HepG2 (cell line): ENCODE results near the gene LLGL2. TPM values are rescaled to one million over a fixed set of nuclear protein-coding genes. Genes with fewer than 3 reads are reported as not detected.

ENCODE experiments used
- MAFG ChIP-seq: sonication (generic); formaldehyde crosslinking; IDR thresholded peaks from 2 replicates; pipeline ENCODE4 v1.5.1; 2020; ENCODE audit warnings: mild to moderate bottlenecking, missing genetic modification reagents
- NFIB ChIP-seq: sonication (generic); formaldehyde crosslinking; IDR thresholded peaks from 2 replicates; pipeline ENCODE4 v1.9.0; 2021; ENCODE audit warnings: missing genetic modification reagents, mild to moderate bottlenecking, borderline replicate concordance
- NR2F1 ChIP-seq, 2 experiments: fragments of 450-650 bp in 1 of 2; formaldehyde crosslinking in 1 of 2; IDR thresholded peaks; 2 replicates each; pipeline versions ENCODE4 v1.5.0 to v1.6.1; 2016 to 2020; ENCODE audit warnings: mild to moderate bottlenecking in 1 of 2, missing compliant biosample characterization in 1 of 2, missing genetic modification reagents in 1 of 2, moderate library complexity in 1 of 2
- PITX1 ChIP-seq: sonication (generic); formaldehyde crosslinking; IDR thresholded peaks from 2 replicates; pipeline ENCODE4 v1.5.1; 2020; ENCODE audit warnings: mild to moderate bottlenecking, missing genetic modification reagents
- PLRG1 ChIP-seq: fragments of 450-650 bp; conservative IDR thresholded peaks from 2 replicates; pipeline ENCODE4 v1.6.1; 2016
- SIN3B ChIP-seq: fragments of 150-350 bp; IDR thresholded peaks from 2 replicates; pipeline ENCODE4 v1.6.1; 2014; ENCODE audit warnings: low read length
- SMAD1 ChIP-seq: sonication (generic); formaldehyde crosslinking; IDR thresholded peaks from 2 replicates; pipeline ENCODE4 v1.4.0; 2020; ENCODE audit warnings: missing genetic modification reagents, low read depth, mild to moderate bottlenecking, borderline replicate concordance
- SNAPC4 ChIP-seq: sonication (generic); formaldehyde crosslinking; IDR thresholded peaks from 2 replicates; pipeline ENCODE4 v1.4.0; 2020; ENCODE audit warnings: mild to moderate bottlenecking, missing genetic modification reagents
- SRF ChIP-seq: IDR thresholded peaks from 2 replicates; pipeline ENCODE4 v1.6.1; 2011; ENCODE audit warnings: mild to moderate bottlenecking, low read depth, low read length, moderate library complexity
- TOE1 ChIP-seq: sonication (generic); formaldehyde crosslinking; IDR thresholded peaks from 2 replicates; pipeline ENCODE4 v1.4.0; 2020; ENCODE audit warnings: mild to moderate bottlenecking, missing genetic modification reagents
- ZBTB20 ChIP-seq: sonication (generic); formaldehyde crosslinking; IDR thresholded peaks from 2 replicates; pipeline ENCODE4 v1.8.1; 2023; ENCODE audit warnings: missing genetic modification reagents, low read depth, mild to moderate bottlenecking, borderline replicate concordance
- ZNF335 ChIP-seq: sonication (generic); formaldehyde crosslinking; IDR thresholded peaks from 2 replicates; pipeline ENCODE4 v1.4.0; 2020; ENCODE audit warnings: missing genetic modification reagents
- ZNF570 ChIP-seq: sonication (generic); formaldehyde crosslinking; IDR thresholded peaks from 2 replicates; pipeline ENCODE4 v1.4.0; 2020; ENCODE audit warnings: mild to moderate bottlenecking, missing genetic modification reagents, borderline replicate concordance
- ZNF772 ChIP-seq: sonication (generic); formaldehyde crosslinking; IDR thresholded peaks from 2 replicates; pipeline ENCODE4 v1.5.0; 2020; ENCODE audit warnings: mild to moderate bottlenecking, missing genetic modification reagents
- ZNF83 ChIP-seq: sonication (generic); formaldehyde crosslinking; IDR thresholded peaks from 2 replicates; pipeline ENCODE4 v1.4.0; 2020; ENCODE audit warnings: missing genetic modification reagents, mild to moderate bottlenecking, borderline replicate concordance
- polyA plus RNA-seq, 8 experiments: library from polyadenylated mRNA; depleted of rRNA in 3 of 8; stranded (reverse) in 7 of 8; unstranded in 1 of 8; fragments of >200 nt; fragmentation: Illumina TruSeq in 4 of 8; extraction: Trizol in 4 of 8; gene quantifications; 2 replicates each; pipeline versions ENCODE4 v1.2.1 to v1.2.3, GENCODE V29; 2011 to 2016; ENCODE audit warnings: low read depth in 4 of 8, missing spikeins in 1 of 8, mixed read lengths in 1 of 8; ENCODE audit not compliant: insufficient read depth in 1 of 8
- total RNA-seq, 5 experiments: library from RNA; depleted of rRNA; stranded (reverse); fragments of >200 nt; fragmentation: Illumina TruSeq; extraction: Trizol; gene quantifications; 2 replicates each; pipeline ENCODE4 v1.2.3, GENCODE V29; 2016; ENCODE audit warnings: low read depth in 1 of 5
- TF ChIP-seq, protein P1 (sequence below): sonication (generic); formaldehyde crosslinking; IDR thresholded peaks from 2 replicates; pipeline ENCODE4 v1.8.1; 2023; ENCODE audit warnings: missing genetic modification reagents, inconsistent platforms, borderline replicate concordance
- TF ChIP-seq, protein P2 (sequence below): sonication (generic); formaldehyde crosslinking; IDR thresholded peaks from 2 replicates; pipeline ENCODE4 v1.8.1; 2023; ENCODE audit warnings: mild to moderate bottlenecking, missing genetic modification reagents
- TF ChIP-seq, protein P3 (sequence below): sonication (generic); formaldehyde crosslinking; IDR thresholded peaks from 2 replicates; pipeline ENCODE4 v1.5.0; 2020; ENCODE audit warnings: missing genetic modification reagents, mild to moderate bottlenecking, borderline replicate concordance

The LLGL2 gene
- total and polyA plus RNA-seq, 2 of the 13 experiments (the other 11 are each of a cell fraction or from before 2014, with no cell fraction given): 83.0 to 86.7 TPM

- TF ChIP-seq ZNF335: no peak
- no peak for TF ChIP-seq NFIB
- TF ChIP-seq, protein P1, sequence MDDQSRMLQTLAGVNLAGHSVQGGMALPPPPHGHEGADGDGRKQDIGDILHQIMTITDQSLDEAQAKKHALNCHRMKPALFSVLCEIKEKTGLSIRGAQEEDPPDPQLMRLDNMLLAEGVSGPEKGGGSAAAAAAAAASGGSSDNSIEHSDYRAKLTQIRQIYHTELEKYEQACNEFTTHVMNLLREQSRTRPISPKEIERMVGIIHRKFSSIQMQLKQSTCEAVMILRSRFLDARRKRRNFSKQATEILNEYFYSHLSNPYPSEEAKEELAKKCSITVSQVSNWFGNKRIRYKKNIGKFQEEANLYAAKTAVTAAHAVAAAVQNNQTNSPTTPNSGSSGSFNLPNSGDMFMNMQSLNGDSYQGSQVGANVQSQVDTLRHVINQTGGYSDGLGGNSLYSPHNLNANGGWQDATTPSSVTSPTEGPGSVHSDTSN (CRISPR knock-in tag): no peak
- no peak for TF ChIP-seq SIN3B
- TF ChIP-seq NR2F1 (CRISPR knock-in tag; IDR thresholded peaks at IDR 0.05): no peak
- TF ChIP-seq, protein P2, sequence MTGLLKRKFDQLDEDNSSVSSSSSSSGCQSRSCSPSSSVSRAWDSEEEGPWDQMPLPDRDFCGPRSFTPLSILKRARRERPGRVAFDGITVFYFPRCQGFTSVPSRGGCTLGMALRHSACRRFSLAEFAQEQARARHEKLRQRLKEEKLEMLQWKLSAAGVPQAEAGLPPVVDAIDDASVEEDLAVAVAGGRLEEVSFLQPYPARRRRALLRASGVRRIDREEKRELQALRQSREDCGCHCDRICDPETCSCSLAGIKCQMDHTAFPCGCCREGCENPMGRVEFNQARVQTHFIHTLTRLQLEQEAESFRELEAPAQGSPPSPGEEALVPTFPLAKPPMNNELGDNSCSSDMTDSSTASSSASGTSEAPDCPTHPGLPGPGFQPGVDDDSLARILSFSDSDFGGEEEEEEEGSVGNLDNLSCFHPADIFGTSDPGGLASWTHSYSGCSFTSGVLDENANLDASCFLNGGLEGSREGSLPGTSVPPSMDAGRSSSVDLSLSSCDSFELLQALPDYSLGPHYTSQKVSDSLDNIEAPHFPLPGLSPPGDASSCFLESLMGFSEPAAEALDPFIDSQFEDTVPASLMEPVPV (CRISPR knock-in tag): no peak
- no peak for TF ChIP-seq ZNF772 (CRISPR knock-in tag)
- no peak for TF ChIP-seq ZNF83 (CRISPR knock-in tag)
- no peak for TF ChIP-seq SNAPC4 (CRISPR knock-in tag)
- TF ChIP-seq, protein P3, sequence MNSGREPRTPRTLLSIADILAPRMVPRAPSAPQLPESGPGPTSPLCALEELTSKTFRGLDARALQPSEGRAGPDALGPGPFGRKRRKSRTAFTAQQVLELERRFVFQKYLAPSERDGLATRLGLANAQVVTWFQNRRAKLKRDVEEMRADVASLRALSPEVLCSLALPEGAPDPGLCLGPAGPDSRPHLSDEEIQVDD: no peak; the same call in 1 of the 2 replicates
- no peak for TF ChIP-seq SRF
- TF ChIP-seq PLRG1: no peak
- TF ChIP-seq ZBTB20 (CRISPR knock-in tag): peak; percentile 37; the same call in 1 of the 2 replicates
- TF ChIP-seq ZNF570: no peak
- TF ChIP-seq PITX1 (CRISPR knock-in tag): peak; percentile 54; the same call in 1 of the 2 replicates
- peak; percentile 36; the same call in 1 of the 2 replicates for TF ChIP-seq SMAD1 (CRISPR knock-in tag)
- TF ChIP-seq TOE1 (CRISPR knock-in tag): no peak
- TF ChIP-seq MAFG (CRISPR knock-in tag): no peak
Measured at GRCh38 chr17:75524970-75525805, at the start of gene LLGL2 (continued).
